Measurements from ENCODE around the gene ZNF687. TPM values are rescaled to one million over a fixed set of nuclear protein-coding genes. Genes with fewer than 3 reads are reported as not detected.

ZNF687 gene
- total RNA-seq, 1 experiment from 2014 or later = 22.6 TPM

- DNase-seq (ENCODE audit: extremely low read depth, low read depth) = peak; percentile 99
Measured at GRCh38 chr1:151311589-151312331, 29.7 kb downstream of the ZNF687 start.

DNA sequence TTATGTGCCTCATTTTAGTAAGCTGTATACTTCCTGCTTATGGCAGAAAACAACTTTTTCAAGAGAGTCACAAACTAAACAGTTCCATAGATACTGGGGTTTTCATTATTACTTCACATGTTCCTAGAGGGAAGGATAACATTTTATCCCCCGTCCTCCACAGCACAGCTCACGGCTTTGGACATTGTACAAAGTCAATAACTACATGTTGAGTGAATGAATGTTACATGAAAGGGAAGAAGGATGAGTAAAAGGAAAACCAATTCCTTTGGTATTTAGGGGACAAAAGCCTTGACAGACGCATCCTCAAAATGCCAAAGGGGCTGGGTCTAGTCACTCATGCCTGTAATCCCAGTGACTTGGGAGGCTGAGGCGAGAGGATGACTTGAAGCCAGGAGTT lies 30.3 kb downstream of the ZNF687 start:
- no peak for DNase-seq (ENCODE audit: extremely low read depth, low read depth)

DNA sequence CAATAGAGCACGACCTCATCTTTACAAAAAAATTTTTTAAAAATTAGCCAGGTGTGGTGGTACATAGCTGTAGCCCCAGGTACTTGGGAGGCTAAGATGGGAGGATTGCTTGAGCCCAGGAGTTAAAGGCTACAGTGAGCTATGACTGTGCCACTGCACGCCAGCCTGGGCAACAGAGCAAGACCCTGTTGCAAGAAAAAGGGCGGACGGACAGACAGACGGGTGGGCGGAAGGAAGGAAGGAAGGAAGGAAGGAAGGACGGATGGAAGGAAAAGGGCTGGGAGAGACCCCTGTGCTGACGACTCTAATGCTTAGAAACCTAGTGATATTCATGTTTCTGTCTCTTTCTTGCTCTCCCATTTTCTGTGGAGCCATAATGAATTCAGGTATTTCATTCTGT lies 30.7 kb downstream of the ZNF687 start:
- DNase-seq (ENCODE audit: extremely low read depth, low read depth) = no peak

DNA sequence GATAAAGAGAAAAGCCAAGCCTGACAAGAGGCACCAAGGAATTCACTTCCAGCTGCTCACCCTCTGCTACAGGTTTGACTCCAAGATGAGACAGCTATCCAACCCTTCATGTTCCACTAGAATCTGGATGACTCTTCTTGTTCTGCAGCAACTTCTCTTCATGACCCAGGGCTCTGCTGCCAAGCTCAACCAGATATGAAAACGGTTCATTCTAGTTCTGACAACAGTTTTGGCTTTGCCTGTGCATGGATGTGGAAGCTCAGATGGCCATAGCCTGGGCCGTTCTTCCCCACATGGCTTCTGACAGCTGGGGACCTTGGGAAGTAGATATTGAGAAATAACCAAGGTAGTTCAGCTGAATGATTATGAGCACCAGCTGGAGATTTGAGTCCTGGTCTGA lies 31.4 kb downstream of the ZNF687 start:
- DNase-seq (ENCODE audit: extremely low read depth, low read depth) = no peak

DNA sequence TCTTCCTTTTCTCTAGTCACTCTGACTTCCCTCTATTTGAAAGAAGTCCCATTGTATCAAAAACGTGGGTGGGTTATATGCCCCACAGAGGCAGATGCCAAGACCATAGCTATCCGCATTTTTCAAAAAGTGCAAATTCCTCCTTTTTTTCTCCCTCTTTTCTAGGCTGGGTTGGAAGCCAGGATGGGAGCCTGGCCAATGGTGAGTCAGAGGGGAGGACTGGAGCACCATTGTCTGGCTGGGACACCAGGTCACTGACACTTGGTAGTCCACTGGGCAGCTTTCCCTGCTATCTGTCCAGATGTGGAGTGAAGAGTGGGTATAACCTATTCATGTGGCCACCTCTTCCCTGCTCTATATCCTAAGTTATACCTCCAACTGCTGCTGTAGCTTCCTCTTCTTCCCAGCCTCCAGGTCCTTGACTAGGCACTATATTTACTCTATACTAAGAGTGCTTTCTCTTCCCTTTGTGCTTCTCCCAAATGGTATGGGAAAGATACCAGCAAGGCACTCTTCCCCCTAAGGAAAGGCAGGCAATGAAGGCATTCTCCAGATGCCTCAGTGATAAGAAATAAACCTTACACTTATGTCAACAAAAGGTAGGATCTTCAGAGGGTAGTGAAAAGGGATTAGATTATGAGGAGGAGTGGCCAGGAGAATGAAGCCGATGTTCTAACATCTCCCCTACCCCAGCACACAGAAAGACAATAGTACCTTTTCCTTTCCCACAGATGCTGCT lies 32.2 kb downstream of the ZNF687 start:
- DNase-seq (ENCODE audit: extremely low read depth, low read depth) = no peak

- DNase-seq (ENCODE audit: extremely low read depth, low read depth) = no peak
Measured at GRCh38 chr1:151315565-151316235, 33.6 kb downstream of the ZNF687 start.

DNA sequence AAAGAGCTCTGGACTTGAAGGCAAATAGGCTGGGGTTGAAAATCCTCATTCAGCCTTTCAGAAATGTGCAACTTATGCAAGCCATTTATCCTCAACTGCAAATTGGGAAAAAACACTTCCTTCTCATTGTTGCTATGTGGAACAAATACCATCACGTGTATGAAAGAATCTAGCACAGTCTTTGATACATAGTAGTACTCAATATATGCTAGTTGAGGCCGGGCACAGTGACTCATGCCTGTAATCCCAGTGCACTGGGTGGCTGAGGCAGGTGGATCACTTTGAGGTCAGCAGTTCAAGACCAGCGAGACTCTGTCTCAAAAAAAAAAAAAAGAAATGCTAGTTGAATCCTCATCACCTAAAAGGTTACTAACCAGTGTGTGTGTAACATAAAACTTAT lies 36.9 kb downstream of the ZNF687 start:
- no peak for DNase-seq (ENCODE audit: extremely low read depth, low read depth)

DNA sequence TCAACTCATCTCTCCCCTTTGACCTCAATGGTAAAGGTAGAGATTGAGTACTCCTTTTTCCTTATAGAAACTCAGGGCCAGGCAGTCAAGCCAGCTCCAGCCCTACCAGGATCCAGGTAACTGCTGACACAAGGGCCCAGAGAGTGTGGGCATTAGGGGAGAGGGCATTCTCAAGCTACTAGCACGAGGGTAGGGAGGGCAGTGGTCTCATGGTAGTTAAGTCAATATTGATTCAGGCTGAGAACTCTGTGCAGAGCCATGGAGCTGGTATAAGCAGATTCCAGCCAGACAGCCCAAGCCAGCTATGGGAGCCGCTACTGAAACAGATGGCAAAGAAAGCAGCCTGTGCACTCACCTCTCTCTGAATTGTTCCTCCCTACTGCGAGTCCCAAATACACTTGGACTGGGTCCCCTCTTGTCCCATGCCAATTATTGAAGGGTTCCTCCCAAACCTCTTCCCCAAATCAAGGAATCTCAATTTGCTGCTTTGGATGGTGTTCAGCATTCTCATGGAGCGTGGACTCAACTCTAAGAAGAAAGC lies 42.4 kb downstream of the ZNF687 start:
- no peak for DNase-seq (ENCODE audit: extremely low read depth, low read depth)

GRCh38 chr1:151325231-151325630 lies 43.1 kb downstream of the ZNF687 start:
- DNase-seq (ENCODE audit: extremely low read depth, low read depth) = no peak

DNA sequence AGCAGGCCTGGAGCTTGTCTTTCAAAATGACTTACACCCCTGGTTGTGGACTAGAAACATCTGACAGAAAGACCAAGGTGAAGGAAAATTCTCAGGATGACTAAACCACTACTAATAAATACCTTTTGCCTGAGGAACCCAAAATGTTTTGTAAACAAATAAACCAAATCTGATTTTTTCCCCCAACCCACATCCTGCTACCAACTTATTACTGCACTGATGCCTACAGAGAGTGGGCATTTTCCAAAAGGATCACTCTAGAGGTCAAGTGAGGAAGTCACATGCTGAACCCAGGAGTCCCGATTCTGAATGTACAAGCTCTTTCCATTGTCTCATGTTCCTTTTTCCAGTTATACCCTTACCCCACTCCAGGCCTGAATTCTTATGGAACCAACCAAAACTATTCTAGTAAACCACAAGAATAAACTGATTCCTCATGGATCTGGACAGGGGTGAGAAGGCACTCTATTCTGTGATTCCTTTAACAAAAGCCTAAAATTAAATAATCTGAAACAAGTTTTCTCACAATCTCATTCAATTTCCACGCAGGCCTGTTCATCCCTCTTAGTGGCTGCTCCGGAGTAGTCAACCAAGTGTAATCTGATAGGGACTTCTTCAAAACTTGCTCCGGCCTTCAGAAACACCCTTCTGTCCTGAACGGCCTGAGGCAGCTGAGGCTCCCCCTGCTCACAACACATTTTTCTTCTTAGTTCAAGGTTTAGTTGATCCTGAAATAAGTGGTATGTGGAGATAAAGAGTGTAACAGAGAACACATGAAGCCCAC lies 43.7 kb downstream of the ZNF687 start:
- DNase-seq (ENCODE audit: extremely low read depth, low read depth) = no peak

DNA sequence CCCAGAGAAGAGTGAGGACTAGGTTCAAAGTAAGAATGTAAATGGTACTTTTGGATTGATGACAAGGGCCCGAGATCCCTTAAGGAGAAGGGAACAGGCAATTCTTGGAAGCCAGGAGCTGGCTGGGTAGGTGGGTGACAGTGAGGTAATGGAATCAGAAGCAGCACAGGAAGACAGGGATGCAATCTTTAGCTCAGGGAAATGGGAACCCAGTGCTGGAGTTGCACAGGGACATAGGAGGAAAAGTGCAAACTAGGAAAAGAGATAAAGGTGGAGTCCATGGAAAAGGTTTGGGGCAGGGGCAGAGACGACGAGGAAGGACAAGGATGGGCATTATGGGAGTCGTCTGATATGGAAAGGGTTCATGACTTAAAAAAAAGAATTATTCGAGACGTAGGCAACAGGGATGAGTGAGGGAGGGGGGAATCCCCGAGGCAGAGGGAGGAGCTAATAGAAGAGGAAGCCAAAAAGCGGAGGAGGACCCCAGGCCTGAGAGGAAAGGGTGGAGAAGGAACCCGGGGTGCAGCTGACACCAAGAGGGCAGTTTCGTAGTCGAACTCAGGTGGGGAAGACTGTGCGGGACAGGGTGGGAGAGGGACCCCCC lies 44.6 kb downstream of the ZNF687 start:
- DNase-seq (ENCODE audit: extremely low read depth, low read depth) = no peak

GRCh38 chr1:151327223-151327902 lies 45.3 kb downstream of the ZNF687 start, which contains the start of gene PI4KB:
Gene PI4KB (minus strand): TSS chr1:151327416. CDS start chr1:151316481, 10,935 bp downstream.
- DNase-seq (ENCODE audit: extremely low read depth, low read depth) = peak; percentile 100

DNA sequence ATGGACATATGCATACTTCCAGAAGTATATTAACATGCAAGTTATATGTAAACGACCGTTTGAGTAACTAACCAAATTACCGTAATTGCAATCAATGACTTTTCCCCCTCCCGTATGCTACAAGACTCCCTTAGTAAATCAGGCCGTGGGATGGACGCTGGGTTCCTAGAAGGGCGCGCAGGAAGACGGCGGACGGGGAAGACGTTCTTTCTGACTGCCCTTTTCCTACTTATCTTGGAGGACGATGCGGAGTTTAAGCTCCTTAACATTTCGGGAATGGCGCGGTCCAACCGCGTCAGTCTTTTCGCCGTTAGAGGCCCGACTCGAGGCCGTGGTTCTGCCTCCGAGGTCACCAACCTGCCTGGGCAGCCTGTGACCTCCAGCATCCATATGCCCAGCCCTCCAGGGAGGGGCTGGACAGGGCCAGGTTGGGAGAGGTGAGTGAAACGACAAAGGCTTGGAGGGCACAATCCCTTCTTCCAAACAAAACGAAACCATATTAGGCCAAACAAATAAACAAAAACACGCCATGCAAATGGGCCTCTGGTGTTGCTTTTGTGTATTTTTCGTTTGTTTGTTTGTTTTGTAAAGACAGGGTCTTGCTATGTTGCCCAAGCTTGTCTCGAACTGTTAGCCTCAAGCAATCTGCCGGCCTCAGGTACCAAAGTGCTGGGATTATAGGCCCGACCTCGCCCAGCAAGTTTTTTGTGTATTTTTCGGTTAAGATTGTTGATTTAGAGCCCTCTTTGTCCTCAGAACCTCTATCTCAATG lies 46.0 kb downstream of the ZNF687 start:
- no peak for DNase-seq (ENCODE audit: extremely low read depth, low read depth)

GRCh38 chr1:151334822-151335221 lies 52.7 kb downstream of the ZNF687 start:
- DNase-seq (ENCODE audit: extremely low read depth, low read depth) = no peak

DNA sequence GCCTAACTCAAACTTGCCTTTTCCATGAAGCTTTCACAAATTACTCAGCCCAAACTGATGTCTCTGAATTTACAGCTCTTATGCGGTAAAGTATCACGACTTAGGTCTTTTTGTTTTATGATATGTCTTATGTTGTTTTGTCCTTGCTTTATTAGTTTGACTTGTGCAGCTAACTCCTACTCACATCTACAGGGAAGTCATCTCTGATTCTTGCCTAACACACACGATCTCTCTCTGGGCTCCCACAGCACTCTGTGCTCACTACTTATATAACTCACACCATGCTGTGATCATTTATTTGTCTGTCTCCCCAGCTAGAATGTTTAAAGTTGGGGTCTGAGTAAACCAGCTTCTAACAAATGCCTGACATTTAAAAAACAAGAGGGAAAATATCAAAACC lies 54.5 kb downstream of the ZNF687 start:
- DNase-seq (ENCODE audit: extremely low read depth, low read depth) = no peak

DNA sequence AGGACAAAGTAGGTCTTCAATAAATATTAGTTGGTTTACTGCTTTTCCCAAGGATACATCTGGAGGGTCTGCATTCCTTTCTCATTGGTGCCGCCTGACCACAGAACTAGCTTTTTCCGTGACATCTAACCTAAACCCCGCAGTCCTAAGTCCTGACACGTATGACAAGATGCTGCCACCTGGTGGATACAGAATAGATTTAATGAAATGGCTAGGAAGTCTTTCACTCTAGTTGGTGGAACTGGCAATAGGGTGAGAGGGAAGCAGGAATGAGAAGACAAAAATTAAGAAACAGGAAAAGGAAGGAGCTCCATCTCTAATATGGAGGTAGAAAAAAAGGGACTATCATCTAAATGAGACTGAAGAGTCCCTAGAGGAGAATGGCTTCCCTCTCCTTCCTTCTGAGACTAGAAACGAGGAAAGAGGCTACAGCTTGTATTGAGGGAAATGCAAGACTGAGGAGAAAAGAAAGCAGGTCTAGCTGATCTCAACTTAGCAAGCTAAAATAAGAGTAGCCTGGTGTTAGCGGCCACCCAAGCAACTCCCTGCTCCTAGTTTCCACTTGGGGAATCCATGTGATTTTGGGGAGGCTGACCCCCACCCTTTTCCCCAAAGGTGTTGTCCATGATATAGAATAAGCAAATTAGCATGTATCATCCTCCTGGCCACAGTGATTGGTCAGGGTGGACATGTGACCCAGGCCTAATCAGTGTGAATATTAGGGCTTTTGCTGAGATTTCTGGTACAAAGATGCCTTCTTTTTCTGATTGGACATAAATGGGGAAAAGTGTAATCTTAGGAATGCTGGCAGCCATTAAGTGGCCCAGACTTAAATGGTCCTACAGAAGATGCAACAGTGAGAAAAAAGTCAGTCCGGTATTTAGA lies 59.0 kb downstream of the ZNF687 start:
- DNase-seq (ENCODE audit: extremely low read depth, low read depth) = peak; percentile 89

All from NCI-H460 (cell line).